Sigmoid colon (tissue), 7 donors: ENCODE results near the gene SEC14L3. TPM values are rescaled to one million over a fixed set of nuclear protein-coding genes. Genes with fewer than 3 reads are reported as not detected.

Experiments used
- DNase-seq: peaks from one replicate; pipeline ENCODE4 v3.0.0-alpha.2; 2019
- H3K27ac ChIP-seq, 4 donors: fragments of 200-600 bp; sonication (generic); one replicate each; pipeline ENCODE4 v1.5.1; 2016 to 2019; ENCODE audit warnings: mild to moderate bottlenecking in 1 of 4
- H3K27me3 ChIP-seq, 3 donors: fragments of 200-600 bp; sonication (generic); one replicate each; pipeline ENCODE4 v1.5.1; 2019; ENCODE audit warnings: mild to moderate bottlenecking in 1 of 3
- H3K36me3 ChIP-seq, 4 donors: fragments of 200-600 bp; sonication (generic); one replicate each; pipeline ENCODE4 v1.5.1; 2016 to 2019
- H3K4me1 ChIP-seq, 4 donors: fragments of 200-600 bp; sonication (generic); one replicate each; pipeline ENCODE4 v1.5.1; 2017 to 2019
- H3K4me3 ChIP-seq, 4 donors: fragments of 200-600 bp; sonication (generic); one replicate each; pipeline ENCODE4 v1.5.1; 2017 to 2019; ENCODE audit warnings: mild to moderate bottlenecking in 2 of 4, moderate library complexity in 1 of 4
- H3K9me3 ChIP-seq, 4 donors: fragments of 200-600 bp in 3 of 4; sonication (generic) in 3 of 4; one replicate each; pipeline versions ENCODE4 v1.5.1 to v1.6.1; 2013 to 2019
- EP300 ChIP-seq, 4 donors: sonication (generic); formaldehyde crosslinking; IDR thresholded peaks; one replicate each; pipeline ENCODE4 v1.6.1; 2017; ENCODE audit warnings: antibody characterized with exemption in 4 of 4
- POLR2A ChIP-seq, 2 donors: fragments of 450-650 bp; IDR thresholded peaks; one replicate each; pipeline ENCODE4 v1.6.1; 2016; ENCODE audit warnings: antibody characterized with exemption in 2 of 2, mild to moderate bottlenecking in 2 of 2, moderate library complexity in 2 of 2
- POLR2AphosphoS5 ChIP-seq, 4 donors: sonication (generic); formaldehyde crosslinking; IDR thresholded peaks; one replicate each; pipeline ENCODE4 v1.6.1; 2017; ENCODE audit warnings: antibody characterized with exemption in 4 of 4
- WGBS, 2 donors: extraction: QIAGEN DNeasy Blood & Tissue Kit; methylation state at CpG; one replicate each; pipeline ENCODE4 v1.1.7; 2013; 5-methylcytosine and 5-hydroxymethylcytosine counted together
- intact Hi-C: fragments of 100-400 bp; cut with DNase I; formaldehyde crosslinking; loops from one replicate; pipeline ENCODE4 v1.15.1; 2023
- polyA plus RNA-seq, 3 donors: library from polyadenylated mRNA; stranded (reverse); fragments of 200-250 nt; gene quantifications; one replicate each; pipeline ENCODE4 v1.2.3, GENCODE V29; 2013
- total RNA-seq, 4 donors: library from RNA; depleted of rRNA; stranded (reverse); fragments of >200 nt; gene quantifications; one replicate each; pipeline ENCODE4 v1.1.0, GENCODE V29; 2016
- TF ChIP-seq, protein P1 (sequence below), 4 experiments: fragments of 450-650 bp in 3 of 4; fragments of 200-600 bp in 1 of 4; IDR thresholded peaks; one replicate each; pipeline ENCODE4 v1.5.1; 2016 to 2019; ENCODE audit warnings: antibody characterized with exemption in 4 of 4, mild to moderate bottlenecking in 3 of 4, moderate library complexity in 2 of 4
- donor health status: healthy with polysubstance abuse.
- donor health status: Bipolar disorder and iron deficiency.
- donor health status: healthy.

SEC14L3 gene
- total and polyA plus RNA-seq, 7 donors: 0.23 TPM; not detected in 6

DNA sequence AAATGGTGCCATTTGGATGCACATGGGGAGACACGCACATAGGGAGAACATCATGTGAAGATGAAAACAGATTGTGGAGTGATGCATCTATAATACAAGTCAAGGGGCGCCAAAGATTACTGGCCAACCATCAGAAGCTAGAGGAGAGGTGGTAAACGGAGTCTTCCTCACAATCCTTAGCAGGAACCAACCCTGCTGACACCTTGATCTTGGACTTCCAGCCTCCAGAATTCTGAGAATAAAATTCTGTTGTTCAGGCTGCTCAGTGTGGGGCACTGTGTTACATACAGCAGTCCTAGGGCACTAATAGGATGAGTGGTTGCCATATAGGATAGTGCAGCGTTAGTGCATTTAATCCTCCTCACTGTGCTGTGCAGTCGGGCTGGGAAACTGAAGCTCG lies 41.6 kb upstream of the SEC14L3 start:
- intact Hi-C loops: no loop called here
- Histone ChIP-seq H3K4me1 (no peaks in the 10 kb centered on the region), H3K27ac (no peak overlapping the region), H3K27me3 (no peaks in the 10 kb centered on the region), H3K4me3 (no peak overlapping the region), H3K36me3 (no peaks in the 10 kb centered on the region), H3K9me3 (no peaks in the 10 kb centered on the region)
- TF ChIP-seq, protein P1, sequence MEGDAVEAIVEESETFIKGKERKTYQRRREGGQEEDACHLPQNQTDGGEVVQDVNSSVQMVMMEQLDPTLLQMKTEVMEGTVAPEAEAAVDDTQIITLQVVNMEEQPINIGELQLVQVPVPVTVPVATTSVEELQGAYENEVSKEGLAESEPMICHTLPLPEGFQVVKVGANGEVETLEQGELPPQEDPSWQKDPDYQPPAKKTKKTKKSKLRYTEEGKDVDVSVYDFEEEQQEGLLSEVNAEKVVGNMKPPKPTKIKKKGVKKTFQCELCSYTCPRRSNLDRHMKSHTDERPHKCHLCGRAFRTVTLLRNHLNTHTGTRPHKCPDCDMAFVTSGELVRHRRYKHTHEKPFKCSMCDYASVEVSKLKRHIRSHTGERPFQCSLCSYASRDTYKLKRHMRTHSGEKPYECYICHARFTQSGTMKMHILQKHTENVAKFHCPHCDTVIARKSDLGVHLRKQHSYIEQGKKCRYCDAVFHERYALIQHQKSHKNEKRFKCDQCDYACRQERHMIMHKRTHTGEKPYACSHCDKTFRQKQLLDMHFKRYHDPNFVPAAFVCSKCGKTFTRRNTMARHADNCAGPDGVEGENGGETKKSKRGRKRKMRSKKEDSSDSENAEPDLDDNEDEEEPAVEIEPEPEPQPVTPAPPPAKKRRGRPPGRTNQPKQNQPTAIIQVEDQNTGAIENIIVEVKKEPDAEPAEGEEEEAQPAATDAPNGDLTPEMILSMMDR (IDR thresholded peaks at IDR 0.05): no peak
- TF ChIP-seq POLR2AphosphoS5 (IDR thresholded peaks at IDR 0.05) (no peak), POLR2A (IDR thresholded peaks at IDR 0.05) (no peak), EP300 (IDR thresholded peaks at IDR 0.05) (no peak)
- WGBS, 2 donors: 92 to 93% methylated on average over 6 of the region's 6 CpGs
- DNase-seq: no peak

DNA sequence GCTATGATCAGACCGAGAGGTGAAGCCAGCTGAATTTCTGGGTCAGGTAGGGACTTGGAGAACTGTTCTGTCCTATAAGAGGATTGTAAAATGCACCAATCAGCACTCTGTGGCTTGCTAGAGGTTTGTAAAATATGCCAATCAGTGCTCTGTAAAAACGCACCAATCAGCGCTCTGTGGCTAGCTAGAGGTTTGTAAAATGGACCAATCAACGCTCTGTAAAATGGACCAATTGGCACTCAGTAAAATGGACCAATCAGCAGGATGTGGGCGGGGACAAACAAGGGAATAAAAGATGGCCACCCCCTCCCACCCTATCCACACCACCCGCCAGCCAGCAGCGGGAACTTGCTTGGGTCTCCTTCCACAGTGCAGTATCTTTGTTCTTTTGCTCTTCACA lies 40.1 kb upstream of the SEC14L3 start:
- no peaks in the 10 kb centered on the region for H3K4me1 ChIP-seq

DNA sequence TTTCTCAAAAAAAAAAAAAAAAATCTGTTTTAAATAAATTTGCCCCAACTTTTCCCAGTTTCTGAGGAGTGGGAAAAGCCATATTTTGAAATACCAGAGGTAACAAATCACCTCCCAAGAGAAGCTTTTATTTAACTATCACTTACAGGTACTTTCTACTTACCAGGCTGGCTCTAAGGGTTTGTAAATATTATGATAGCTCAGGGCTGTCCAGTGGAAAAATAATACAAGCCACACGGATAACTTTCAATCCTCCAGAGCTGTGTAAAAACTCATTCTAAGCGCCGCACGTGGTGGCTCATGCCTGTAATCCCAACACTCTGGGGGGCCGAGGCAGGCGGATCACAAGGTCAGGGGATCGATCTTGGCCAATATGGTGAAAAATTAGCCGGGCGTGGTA lies 39.3 kb upstream of the SEC14L3 start:
- Histone ChIP-seq H3K9me3 (no peaks in the 10 kb centered on the region), H3K27ac (no peak overlapping the region), H3K4me3 (no peak overlapping the region), H3K27me3 (peaks cover 0 to 21% (median 0%) of the 10 kb centered on the region in 3 donors), H3K4me1 (no peaks in the 10 kb centered on the region), H3K36me3 (no peaks in the 10 kb centered on the region)
- TF ChIP-seq EP300 (IDR thresholded peaks at IDR 0.05): no peak
- TF ChIP-seq, protein P1 (IDR thresholded peaks at IDR 0.05): no peak
- no peak for TF ChIP-seq POLR2AphosphoS5 (IDR thresholded peaks at IDR 0.05)
- no peak for TF ChIP-seq POLR2A (IDR thresholded peaks at IDR 0.05)
- DNase-seq: no peak
- intact Hi-C loops: no loop called here
- 84 to 89% methylated on average over 9 of the region's 9 CpGs for WGBS, 2 donors

More for the DNA sequence above, 40.1 kb upstream of the SEC14L3 start:
- DNase-seq: no peak
- WGBS, 2 donors: 90 to 95% methylated on average over 7 of the region's 7 CpGs
- intact Hi-C loops: no loop called here
- Histone ChIP-seq H3K36me3 (no peaks in the 10 kb centered on the region), H3K9me3 (no peaks in the 10 kb centered on the region), H3K27ac (no peak overlapping the region), H3K4me3 (no peak overlapping the region), H3K27me3 (peaks cover 0 to 13% (median 0%) of the 10 kb centered on the region in 3 donors)
- TF ChIP-seq POLR2A (IDR thresholded peaks at IDR 0.05) (no peak), POLR2AphosphoS5 (IDR thresholded peaks at IDR 0.05) (no peak), EP300 (IDR thresholded peaks at IDR 0.05) (no peak)
- TF ChIP-seq, protein P1 (IDR thresholded peaks at IDR 0.05): no peak

DNA sequence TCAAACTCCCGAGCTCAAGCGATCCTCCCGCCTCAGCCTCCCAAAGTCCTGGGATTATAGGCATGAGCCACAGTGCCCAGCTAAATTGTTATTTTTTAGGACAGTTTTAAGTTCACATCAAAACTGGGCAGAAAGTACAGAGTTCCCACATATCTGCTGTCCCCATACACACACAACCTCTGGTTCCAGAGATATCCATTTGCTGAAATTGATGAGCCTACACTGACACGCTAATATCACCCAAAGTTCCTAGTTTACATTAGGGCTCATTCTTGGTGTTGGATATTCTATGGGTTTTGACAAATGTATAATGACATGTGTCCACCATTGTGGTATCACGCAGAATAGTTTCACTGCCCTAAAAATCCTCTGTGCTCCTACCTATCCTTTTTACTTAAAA lies 36.4 kb upstream of the SEC14L3 start:
- H3K27me3 ChIP-seq: peaks cover 0 to 48% (median 20%) of the 10 kb centered on the region in 3 donors
- H3K4me3 ChIP-seq: no peak overlapping the region
- H3K9me3 ChIP-seq: no peaks in the 10 kb centered on the region
- H3K4me1 ChIP-seq: peaks cover 0 to 6% (median 0%) of the 10 kb centered on the region in 4 donors
- intact Hi-C loops: no loop called here
- DNase-seq: no peak
- H3K36me3 ChIP-seq: no peaks in the 10 kb centered on the region
- WGBS, 2 donors: 91 to 94% methylated on average over 5 of the region's 5 CpGs
- no peak for TF ChIP-seq POLR2A (IDR thresholded peaks at IDR 0.05)
- TF ChIP-seq POLR2AphosphoS5 (IDR thresholded peaks at IDR 0.05): no peak
- TF ChIP-seq, protein P1 (IDR thresholded peaks at IDR 0.05): no peak
- no peak for TF ChIP-seq EP300 (IDR thresholded peaks at IDR 0.05)
- H3K27ac ChIP-seq: no peak overlapping the region

DNA sequence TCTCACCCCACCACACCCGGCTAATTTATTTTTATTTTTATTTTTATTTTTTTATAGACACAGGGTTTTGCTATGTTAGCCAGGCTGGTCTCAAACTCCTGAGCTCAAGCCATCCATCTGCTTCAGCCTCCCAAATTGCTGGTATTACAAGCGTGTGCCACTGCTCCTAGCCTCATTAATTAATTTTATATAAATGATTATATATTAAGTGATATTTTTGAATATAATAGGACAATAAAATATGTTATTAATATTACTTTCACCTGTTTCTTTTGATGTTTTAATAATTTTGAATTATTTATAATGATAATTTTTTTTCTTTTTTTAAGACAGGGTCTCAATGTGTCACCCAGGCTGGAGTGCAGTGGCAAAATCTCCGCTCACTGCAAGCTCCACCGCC lies 35.9 kb upstream of the SEC14L3 start:
- intact Hi-C loops: no loop called here
- H3K27ac ChIP-seq: no peak overlapping the region
- DNase-seq: no peak
- TF ChIP-seq EP300 (IDR thresholded peaks at IDR 0.05): no peak
- TF ChIP-seq POLR2A (IDR thresholded peaks at IDR 0.05): no peak
- no peak for TF ChIP-seq POLR2AphosphoS5 (IDR thresholded peaks at IDR 0.05)
- TF ChIP-seq, protein P1 (IDR thresholded peaks at IDR 0.05): no peak
- no peak overlapping the region for H3K4me3 ChIP-seq
- H3K36me3 ChIP-seq: no peaks in the 10 kb centered on the region
- H3K9me3 ChIP-seq: no peaks in the 10 kb centered on the region
- WGBS, 2 donors: 85 to 89% methylated on average over 4 of the region's 4 CpGs
- H3K4me1 ChIP-seq: peaks cover 0 to 6% (median 0%) of the 10 kb centered on the region in 4 donors
- peaks cover 0 to 52% (median 20%) of the 10 kb centered on the region in 3 donors for H3K27me3 ChIP-seq
